GM12891 (cell line): ENCODE data around the gene B3GALT5.

Experiments
- PAX5 ChIP-seq: IDR thresholded peaks from 2 replicates; pipeline ENCODE4 v1.6.1; 2011; ENCODE audit warnings: low read length, moderate library complexity, mild to moderate bottlenecking; ENCODE audit not compliant: insufficient read depth, severe bottlenecking
- POLR2A ChIP-seq: IDR thresholded peaks from 2 replicates; pipeline ENCODE4 v1.6.1; 2011; ENCODE audit warnings: low read depth, low read length, control low read depth
- POLR2AphosphoS5 ChIP-seq: IDR thresholded peaks from 2 replicates; pipeline ENCODE4 v1.6.1; 2011; ENCODE audit warnings: low read depth, low read length, control low read depth
- TAF1 ChIP-seq: IDR thresholded peaks from 2 replicates; pipeline ENCODE4 v1.6.1; 2011; ENCODE audit warnings: low read depth, low read length, control low read depth

DNA sequence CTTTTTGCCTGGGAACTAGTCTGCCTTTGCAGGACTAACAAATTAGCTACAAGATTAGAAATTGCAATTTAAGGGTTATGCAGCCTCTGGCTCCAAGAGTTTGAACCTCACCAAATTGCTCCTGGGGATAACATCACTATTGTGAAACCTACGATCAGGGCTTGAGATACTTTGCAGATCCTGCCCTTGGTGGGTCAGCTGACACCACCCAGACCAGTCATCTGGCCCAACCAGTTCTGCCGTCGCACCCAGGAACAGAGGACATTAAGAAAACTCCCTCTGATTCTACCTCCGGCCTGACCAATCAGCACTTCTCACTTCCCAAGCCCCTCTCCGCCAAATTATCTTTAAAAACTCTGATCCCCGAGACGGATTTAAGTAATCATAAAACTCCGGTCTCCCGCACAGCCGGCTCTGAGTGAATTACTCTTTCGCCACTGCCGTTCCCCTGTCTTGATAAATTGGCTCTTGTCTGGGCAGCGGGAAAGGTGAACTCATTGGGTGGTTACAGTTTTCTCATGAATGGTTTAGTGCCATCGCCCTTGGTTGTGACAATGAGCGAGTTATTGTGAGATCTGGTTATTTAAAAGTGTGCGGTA is 32.9 kb upstream of the B3GALT5 start:
- TF ChIP-seq POLR2A: no peak
- no peak for TF ChIP-seq TAF1
- no peak for TF ChIP-seq POLR2AphosphoS5
- TF ChIP-seq PAX5: no peak
